NCI-H128 (cell line): ENCODE results near the gene TOR2A.

ENCODE experiments used
- DNase-seq: peaks from one replicate; lab custom pipeline; 2025; ENCODE audit not compliant: unreplicated experiment; lab: John Stamatoyannopoulos, UW

The TOR2A gene

DNA sequence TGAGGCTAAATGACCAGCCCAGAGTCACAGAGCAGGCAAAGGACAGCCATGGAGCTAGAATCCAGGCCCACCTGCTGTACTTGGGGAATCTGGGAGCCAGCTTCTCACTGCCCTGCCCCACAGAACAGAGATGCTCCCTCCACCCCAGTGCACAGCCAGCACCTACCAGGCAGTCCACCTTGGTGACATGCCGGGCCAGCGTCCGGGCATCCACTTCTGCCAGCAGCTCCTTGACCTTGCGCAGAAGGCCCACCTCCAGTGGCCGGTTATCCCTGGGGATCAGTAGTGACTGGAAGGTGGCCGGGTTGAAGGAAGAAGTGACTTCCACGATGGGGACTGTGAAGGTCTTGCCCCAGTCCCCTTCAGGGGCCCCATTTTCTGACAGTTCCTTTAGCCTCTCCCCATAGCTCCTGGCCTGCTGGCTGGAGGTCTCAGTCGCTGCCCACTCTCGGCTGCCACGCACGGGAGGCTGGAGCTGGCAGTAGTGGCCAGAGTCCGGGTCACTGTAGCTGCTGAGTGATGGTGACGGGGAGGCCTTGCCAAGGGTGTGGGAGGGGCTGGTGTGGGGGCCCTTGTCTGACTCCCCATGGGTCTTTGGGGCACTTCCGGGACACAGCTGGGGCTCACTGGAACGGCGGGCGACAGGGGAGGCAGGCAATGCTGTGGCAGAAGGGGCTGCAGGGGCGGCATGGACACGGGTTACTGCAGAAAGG lies 9.5 kb upstream of the TOR2A start:
- DNase-seq: no peak

DNA sequence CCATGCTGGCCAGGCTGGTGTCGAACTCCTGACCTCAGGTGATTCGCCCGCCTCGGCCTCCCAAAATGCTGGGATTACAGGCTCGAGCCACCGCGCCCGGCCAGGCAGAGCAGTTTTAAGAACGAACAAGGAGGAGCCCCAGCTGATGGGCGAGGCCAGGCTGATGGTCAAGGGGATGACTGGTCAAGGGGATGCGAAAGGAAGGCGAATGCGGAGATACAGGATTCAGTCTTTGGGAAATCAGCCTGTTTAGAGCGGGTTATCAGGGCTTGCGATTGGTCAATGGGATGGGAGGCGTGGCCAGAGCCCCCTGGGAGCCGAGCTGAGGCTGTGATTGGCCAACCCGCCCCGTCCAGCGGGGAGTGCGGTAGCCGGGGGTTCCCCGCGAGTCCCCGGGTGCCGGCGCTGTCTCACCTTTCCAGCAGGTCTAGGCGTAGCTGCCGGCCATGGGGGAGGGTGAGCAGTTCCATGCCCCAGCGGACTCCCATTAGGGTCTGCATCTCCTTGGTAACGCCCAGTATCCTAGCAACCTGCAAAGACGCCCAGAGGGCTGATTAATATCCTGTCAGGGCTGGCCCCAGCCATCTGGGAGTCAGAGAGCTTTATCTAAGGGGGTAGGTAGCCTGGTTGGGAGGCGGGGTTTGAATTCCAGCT lies 7.5 kb upstream of the TOR2A start:
- DNase-seq: peak; percentile 70

DNA sequence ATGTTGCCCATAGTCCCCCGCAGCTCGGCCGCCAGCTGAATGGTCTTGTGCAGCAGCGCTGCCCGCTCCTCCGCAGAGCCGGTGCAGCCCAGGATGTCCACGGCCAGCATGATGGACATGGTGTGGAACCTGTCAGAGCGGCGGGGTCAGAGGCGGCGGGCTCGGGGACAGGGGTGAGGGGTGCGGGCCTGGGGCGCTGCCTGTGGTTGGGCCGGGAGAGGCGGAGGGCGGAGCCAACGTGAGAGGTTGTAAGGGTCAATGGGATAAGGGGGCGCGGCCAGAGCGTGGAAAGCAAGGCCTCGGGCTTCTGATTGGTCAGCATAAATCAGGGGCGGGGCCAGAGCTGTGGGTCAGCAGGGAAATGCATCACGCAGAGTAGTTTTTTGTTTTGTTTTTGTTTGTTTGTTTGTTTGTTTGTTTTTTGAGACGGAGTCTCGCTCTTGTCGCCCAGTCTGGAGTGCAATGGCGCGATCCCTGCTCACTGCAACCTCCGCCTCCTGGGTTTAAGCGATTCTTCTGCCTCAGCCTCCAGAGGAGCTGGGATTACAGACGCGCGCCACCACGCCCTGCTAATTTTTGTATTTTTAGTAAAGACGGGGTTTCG lies 6.8 kb upstream of the TOR2A start:
- no peak for DNase-seq

DNA sequence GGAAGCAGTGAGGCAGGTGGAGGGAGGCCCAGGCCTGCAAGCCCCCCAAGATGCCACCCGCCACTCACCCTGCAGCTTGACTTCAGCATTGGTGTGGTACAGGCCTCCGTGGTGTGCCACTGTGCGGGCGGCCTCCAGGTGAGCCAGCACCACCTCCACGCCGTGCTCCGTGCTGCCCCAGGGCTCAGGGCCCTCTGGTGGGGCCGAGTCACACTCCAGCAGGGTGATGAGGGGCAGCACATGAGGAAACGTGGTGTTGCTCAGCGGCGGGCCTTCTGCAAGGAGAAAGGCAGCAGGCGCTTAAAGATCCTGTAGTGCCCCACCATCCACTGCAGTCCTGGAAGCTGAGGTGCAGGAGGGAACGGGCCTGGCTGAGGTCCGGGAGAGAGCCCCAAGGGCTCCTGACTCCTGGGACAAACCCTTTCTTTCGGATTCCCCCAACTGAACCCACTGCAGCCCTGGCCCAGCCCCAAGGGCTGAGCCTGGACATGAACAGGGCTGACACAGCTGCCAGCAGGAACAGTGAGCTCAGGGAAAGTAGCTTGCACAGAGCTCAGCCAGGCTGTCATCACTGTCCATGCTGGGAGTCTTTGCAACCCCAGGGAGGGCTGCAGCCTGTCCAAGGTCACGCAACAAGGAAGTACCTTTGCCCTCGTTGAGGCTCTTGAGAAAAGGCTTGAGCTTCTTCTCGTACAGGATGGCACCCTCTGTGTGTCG lies 4.7 kb upstream of the TOR2A start:
- DNase-seq: no peak

DNA sequence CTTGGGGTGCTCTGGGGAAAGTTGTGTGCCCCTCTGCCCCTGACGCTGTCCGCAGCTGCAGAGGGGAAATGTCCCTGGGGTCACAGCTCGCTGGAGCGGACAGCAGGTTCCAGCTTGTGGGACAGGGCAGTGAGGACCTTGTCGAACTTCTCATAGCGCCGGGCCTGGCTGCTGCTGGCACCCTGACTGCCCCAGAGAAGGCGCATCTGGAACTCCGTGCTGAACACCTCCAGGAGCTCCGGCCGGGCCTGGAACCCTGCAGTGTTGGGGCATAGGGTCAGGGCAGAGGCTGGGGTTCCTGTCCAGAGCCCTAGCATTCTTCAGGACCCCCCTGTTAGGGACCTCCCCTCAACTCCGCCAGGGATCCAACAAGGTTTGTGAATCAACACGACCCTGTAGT lies 3.6 kb upstream of the TOR2A start:
- DNase-seq: no peak

DNA sequence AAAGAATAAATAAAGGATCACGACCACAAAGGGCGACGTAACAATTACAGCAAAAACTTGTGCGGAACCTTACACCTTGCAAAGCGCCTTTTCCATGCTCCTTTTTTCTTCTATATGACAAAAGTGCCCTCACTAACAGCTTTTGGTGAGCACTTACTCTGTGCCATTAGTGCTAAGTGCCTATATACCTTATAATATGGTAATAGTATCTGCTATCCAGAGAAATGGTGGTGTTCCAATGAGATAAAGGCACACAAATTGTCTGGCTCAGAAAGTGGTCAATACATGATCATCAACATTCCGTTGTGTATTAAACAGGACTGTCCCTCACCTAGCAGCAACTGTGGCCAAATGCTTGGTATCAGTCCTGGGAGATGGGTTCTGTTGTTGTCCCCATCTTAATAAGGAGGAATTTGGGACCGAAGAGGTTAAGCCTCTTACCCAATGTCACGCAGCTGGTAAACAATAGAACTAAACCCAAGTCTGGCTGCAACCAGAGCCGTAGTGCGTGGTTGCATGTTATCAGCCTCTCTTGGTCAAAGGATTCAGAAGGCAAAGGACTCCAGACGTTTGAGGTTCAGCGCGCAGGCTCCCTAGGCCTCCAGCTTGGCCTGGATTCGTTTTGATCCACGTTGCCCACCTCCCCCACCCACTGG lies 564 bp upstream of the TOR2A start:
- DNase-seq: no peak

DNA sequence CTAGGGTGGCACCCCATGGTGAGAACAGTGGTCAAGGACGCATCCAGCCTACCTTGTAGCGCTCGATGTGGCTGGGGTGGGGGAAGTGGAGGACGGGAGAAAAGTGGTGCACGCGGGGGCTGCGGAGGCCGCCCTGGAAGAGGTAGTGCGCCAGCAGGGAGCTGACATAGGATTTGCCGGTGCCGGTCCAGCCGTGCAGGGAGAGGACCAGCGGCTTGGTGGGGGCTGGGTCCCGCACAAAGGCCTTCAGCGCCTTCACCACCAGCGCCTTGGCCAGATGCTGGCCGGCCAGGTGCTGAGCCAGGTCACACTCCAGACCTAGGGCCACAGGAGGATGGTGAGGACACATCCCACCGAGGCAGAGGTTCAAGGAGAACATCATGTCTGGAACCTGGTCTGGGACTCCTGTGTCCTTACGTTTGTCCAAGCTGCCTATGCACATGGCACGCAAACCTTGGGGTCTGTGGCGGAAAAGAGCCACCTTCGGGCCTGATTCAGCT lies 797 bp downstream of the TOR2A start:
- DNase-seq: no peak

DNA sequence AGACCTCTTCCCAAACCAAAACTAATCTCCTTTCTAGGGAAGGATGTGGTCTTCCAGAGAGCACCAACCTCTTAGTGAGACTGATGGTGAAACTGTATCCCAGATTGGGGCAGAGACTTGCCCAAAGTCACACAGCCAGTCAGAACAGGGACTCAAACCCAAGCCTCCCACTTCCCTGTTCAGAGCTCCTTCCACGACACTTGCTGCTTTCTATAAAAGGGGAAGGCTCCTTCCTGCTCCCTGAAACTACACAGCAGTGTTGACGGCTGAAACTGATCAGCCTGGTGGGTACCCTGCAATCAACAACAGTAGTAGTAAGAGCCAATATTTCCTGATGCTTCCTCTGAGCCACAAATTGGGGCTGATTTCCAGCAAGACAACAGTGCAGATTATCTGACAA lies 1.5 kb downstream of the TOR2A start:
- DNase-seq: no peak

DNA sequence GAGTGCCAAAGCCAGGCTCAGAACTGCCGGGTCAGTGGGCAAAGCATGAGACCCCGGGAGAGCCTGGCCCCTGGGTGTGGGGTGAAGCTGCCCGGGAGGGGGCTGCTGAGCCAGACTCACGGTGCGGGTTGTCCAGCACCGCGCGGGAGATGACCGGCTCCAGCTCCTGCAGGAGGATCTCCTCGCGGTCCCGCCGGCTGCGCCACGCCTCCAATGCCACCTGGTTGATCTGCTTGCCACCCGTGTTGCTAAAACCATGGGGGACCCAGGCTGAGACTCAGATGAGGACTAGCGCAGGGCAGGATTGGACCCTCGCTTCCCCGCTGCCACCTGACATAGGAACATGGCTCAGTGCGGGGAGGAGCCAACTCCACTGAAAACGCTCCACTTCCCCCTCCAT lies 2.6 kb downstream of the TOR2A start:
- no peak for DNase-seq

DNA sequence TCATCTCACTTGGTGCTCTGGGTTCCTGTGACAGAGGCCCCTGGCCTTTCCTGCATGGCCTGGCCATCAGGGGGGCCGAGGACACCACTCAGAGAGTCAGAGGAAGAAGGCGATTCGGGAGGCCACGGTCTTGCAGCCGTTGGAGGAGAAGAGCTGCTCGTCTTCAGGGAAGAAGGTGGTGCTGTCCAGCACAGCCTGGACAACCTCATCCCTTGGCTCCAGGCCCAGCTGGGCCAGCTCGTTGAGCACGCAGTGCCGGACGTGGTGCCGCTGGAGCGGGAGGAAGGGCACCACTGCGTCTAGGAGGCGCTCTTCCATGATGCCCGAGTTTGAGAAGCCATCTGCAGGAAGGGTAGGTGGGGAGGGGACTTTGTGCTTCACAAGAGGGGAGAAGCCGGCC lies 3.2 kb downstream of the TOR2A start:
- DNase-seq: no peak

DNA sequence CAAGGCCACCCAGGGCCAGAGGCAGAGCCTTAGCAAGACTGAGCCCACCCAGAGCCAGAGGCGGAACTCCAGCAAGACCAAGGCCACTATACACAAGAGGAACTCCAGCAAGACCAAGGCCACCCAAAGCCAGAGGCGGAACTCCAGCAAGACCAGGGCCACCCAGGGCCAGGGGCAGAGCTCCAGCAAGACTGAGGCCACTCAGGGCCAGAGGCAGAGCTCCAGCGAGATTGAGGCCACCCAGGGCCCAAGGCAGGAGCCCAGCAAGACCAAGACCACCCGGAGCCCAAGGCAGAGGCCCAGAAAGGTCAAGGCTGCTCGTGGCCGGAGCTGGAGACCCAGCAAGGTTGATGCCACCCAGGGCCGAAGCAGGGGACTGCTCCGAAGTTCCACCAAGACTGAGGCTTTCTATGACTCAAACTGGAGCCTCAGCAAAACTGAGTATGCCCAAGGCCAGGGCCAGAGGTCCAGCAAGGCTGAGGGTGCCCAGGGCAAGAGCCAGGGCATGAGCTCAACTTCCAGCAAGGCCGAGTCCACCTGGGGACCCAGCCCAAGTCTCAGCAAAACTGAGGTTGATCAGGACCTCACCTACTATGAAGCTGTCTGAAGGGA lies 4.2 kb downstream of the TOR2A start:
- DNase-seq: no peak

DNA sequence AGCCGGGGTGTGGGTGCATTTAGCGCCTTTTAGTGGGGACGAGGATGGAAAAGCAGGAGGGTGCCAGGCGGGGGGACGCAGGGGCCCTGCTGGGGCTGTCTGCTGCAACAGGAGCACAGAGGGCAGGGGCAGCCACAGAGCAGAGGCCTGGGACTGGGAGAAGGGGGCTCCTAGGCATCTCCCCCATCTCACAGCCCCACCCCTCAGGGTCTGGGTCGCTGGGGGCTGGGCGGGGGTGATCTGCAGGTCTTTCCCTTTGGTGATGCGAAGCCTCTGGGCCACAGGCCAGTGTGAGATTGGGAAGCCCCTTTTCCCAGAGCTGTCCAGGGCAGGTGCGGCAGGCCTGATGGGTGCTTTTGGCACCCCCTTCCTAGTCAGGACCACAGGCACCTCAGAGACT lies 4.8 kb downstream of the TOR2A start:
- no peak for DNase-seq

DNA sequence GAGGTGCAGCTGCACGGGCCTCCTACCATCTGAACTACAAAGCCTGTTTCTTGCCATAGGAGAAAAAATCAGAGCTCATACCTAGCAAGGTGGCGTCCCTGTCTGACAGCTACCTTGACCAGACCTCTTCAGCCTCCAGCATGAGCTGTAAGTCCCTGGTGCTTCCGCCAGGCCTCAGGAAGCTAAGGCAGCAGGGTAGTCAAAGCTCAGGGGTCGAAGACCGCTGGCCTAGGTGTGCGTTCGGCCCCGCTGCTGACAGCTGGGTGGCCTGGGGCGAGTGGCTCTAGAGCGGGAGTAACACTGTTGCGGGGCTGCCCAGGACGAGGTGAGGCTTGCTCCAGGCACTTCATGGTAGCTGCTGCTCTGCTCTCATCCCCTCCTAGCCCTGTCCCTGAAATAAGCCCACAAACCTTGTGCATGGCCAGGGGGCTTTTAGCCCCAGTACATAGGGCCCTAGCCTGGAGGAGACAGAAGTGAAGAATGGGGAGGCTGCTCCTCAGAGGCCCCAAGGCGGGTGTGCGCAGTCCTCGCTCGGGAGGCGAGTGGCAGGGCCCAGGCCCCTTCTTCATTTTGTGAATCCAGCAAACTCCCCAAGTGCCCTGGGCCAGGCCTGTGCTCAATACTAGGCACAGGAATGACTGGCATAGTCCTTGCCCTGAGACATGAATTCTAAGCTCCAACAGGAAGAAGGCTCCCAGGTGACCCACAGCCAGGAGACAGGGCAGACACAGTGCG lies 5.4 kb downstream of the TOR2A start:
- DNase-seq: no peak

DNA sequence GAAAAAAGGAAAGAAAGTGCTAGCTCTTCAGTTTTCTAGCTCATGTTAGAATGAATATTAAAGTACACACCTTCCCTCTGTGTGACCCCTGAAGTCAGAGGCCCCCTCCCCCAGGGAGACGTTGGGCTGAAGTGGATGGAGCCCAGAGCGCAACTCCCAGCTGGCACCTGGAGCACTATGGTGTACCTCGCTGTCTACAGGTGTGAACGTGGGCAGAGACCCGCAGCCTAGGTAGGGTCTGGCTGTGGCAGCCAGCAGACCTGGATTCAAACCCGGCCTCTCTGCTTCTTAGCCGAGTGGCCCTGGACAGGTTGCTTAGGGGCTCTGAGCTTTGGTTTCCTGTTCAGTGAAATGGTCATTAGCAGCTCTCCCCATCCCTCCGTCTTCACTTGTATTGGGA lies 6.3 kb downstream of the TOR2A start:
- no peak for DNase-seq

DNA sequence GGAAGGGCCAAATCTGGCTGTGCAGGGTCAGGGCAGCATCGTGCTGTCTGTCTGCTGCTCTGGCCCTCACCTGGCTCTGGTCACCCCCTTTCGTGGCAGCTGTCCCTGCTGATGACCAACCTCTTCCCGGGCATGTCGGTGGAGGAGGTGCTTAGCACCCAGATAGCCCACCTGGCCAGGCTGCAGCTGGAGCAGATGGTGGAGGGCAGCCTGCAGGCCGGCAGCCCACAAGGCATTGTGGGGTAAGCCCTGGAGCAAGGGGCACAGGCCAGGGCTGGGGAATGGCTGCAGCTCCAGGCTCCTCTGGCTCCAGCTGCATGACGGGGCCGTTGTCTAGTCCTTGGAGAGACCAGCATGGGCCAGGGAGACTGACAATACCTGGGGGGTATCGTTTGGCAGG lies 8.2 kb downstream of the TOR2A start:
- DNase-seq: no peak

DNA sequence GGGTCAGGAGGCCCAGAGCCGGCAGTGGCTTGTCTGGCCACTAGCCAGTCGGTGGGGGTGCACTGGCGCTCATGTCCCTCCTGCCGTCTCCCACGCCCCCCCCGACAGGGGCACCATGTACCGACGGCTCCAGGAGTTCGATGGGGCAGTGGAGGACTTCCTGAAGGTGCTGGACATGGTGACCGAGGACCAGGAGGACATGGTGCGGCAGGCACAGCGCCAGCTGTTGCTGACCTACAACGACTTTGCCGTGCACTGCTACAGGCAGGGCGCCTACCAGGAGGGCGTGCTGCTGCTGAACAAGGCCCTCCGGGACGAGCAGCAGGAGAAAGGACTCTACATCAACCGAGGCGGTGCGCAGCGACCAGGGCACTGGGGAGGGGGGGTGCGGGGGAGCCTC lies 11.1 kb downstream of the TOR2A start:
- no peak for DNase-seq

DNA sequence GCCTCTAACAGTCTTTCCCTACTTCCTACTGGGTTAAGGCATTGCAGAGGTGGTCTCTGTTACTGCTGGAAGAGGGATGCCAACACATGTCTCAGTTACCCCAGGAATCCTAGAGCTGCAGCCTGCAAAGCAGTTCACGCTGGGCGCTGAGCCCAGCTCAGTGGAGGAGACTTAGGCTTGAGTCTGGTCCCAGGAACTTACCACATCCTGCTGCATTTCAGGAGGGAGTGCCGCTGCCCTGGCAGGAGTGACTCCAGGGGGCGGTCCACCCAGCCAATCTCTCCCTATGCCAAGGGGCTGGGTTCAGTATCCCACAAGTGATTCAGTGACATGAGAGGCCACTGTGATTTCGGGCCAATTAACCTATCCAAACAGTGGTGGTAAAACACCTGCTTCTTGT lies 11.7 kb downstream of the TOR2A start:
- no peak for DNase-seq

DNA sequence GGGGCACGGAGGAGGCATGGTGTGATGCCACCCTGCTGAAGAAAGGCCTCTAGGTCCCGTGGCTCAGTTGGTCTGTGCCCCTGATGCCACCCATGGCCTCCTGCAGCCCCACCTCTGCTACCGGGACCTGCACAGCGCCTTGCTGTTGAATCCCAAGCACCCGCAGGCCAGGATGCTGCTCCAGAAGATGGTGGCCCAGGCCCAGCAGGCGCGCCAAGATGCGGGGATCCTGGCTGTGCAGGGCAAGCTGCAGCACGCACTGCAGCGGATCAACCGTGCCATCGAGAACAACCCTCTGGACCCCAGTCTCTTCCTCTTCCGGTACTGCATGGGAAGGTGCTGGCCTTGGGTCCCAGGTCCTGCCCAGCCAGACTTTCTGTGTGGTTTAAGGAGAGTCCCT lies 12.1 kb downstream of the TOR2A start:
- no peak for DNase-seq

DNA sequence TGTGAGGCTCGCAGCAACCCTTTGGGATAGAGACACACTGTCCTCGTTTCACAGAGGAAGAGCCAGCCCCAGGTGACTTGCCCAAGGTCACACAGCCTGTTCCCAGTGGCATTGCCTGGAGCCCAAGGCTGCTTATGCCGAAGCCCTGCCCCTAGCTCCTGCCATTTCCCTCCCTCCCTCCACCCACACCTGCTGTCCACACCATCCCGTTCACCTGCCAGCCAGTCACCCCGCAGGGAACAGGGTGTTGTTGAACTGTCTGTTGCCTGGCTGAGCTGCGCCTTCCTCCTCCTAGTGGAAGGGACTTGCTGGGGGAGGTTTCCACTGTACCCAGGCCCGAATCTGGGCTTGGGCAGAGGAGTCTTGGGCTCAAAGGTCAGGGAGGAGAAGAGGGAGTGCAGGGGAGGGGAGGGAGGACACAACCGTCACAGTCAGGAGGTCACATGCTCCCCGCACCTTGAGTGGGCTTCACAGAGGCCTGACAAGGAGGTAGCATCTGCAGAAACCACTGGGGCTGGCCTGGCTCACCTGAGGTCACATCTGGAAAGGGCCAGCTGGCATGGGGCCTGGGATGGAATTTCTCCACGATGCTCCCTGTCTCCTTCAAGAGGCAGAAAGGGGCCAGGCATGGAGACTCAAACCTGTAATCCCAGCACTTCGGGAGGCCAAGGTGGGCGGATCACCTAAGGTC lies 12.9 kb downstream of the TOR2A start:
- no peak for DNase-seq

DNA sequence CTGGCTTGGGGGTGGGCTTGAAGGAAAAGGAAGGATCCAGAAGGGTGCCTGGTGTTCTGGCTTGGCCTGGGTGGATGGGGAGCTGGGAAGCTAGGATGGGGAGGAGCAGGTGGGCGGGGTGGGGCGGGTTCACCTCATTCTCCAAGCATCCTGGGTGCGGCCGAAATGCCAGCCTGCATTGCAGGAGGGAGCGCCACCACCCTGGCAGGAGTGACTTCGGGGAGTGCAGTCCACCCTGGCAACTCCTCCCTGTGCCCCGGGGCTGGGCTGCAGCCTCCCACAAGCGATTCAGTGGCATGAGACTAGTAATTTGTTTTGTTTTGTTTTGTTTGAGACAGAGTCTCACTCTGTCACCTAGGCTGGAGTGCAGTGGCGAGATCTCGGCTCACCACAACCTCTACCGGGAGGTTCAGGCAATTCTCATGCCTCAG lies 13.7 kb downstream of the TOR2A start:
- no peak for DNase-seq
